GM21390 (cell line): ENCODE measurements around the gene APBB1IP.

ENCODE experiments used
- ATAC-seq: cut with Tn5 transposase; IDR thresholded peaks from one replicate; pipeline ENCODE4 v1.9.1; 2021; ENCODE audit not compliant: unreplicated experiment

The APBB1IP gene

DNA sequence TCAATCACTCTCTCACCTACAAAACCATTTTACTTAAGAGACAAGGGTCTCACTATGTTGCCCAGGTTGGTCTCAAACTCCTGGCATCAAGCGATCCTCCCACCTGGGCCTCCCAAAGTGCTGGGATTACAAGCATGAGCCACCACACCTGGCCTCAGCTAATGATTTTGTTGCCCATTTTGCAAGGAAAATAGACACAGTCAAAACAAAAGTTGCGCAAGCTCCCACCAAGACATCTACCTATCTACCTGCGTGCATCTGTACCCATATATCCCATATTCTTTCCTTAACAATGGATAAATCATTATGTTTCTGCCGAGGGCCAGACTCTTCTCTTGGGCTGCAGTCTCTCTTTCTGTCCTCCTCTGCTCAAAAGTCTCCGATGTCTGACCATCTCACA is 67.3 kb downstream of the APBB1IP start:
- ATAC-seq = no peak

DNA sequence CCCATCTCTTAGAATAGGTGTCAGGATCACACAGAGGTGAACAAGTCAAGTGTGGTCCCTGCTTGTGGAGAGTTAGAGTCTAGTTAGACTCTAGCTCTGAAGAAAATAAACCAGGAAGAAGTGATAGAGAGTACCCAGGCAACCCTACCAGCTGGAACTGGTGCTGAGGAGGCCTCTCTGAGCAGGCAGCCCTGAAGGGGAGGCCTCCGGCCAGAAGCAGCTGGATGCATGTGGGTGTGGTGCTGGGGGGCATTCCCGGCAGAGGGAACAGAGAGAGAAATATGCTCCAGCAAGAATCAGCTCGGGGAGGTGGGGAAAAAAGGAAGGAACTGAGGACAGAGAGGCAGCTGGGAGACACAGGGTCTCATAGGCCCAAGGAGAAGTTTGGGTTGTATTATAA is 68.6 kb downstream of the APBB1IP start:
- no peak for ATAC-seq

DNA sequence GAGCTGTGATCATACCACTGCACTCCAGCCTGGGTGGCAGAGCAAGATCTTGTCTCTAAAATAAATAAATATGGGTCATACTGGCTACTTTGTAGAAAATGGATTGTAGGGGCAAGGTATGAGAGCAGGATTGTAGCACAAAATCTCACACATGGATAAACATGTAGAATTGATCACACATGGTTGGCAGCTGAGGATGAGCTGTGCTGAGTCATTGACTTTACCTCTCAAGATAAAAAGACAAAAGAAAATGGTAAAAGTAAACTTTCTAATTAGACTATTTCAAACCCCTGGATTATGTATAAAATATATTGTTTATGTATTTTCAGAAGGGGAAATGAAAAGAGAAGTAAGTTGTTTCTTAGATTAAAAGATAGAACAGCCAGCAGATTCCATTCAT is 69.3 kb downstream of the APBB1IP start:
- ATAC-seq = no peak

DNA sequence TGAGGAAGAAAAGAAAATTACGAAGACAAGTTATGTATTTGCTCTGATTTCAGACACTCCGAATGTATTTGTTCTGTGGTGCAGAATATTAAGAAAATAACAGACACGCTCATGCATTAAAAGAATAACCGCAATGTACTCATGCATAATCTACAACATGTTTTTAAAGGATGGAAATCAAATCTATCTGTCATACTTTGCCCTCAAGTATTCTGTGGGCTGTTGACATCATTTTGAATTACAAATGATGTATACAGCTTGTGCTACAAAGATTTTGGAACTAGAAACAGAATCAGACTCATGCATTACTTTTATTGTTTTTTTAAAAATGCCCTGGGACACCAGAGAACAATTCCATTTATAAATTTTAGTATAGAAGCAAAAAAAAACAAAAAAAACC is 69.9 kb downstream of the APBB1IP start:
- no peak for ATAC-seq

DNA sequence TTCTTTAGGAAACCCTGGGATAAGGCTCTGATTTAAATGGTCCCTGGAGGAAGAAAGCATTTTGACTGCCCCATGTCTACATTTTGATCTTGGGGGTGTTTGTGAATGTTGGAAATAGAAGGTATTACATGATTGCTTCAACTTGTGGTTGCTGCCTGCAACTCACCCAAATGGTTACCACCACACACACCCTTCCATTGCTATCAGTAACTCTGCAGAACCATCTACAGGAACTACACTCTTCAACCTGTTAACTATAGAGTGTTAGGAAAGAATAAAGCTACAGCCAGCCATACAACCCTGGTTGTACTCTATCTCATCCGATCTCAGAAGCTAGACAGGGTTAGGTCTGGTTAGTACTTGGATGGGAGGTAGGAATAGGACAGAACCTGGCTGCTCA is 71.2 kb downstream of the APBB1IP start:
- ATAC-seq = no peak

DNA sequence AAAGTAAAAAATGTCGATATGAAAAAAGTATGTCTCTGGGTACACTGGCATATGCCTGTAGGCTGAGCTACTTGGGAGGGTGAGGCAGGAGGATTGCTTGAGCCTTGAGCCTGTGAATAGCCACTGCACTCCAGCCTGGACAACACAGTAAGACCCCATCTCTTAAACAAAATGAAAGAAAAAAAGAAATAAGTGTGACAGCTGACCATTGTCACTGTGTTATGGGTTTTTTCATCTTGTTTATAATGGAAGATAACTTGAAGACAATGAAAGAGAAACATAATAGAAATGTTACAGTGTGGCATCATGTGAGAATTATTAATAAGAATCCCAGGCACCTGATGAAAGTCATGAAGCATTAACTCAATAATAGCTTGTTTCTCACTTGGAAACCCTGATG is 75.0 kb downstream of the APBB1IP start:
- ATAC-seq = no peak

DNA sequence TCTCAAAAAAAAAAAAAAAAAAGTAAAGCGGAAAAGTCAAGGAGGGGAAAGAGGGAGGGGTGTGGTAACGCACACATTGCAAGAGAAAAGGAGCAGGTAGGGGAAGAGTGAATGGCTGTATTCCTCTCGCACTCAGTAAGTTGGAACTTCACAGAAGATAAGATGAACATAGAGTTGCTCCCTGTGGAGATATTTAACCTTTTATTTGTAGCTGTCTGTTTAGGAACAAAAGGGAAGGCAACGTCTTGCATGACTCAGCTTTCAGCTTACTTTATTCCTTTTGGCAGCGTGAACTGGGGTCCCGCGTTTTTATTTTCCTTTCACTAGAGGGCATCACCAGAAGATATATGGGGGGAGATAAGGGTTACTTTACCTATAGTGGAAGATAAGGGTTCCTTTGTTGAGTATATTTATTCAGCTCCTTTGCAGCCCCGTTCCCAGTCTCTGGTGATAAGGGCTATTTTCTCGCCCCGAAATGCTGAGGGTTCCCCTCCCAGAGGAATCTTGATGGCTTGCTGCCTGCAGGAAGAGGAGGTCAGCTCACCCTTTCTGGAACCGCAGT is 78.5 kb downstream of the APBB1IP start:
- ATAC-seq = no peak

DNA sequence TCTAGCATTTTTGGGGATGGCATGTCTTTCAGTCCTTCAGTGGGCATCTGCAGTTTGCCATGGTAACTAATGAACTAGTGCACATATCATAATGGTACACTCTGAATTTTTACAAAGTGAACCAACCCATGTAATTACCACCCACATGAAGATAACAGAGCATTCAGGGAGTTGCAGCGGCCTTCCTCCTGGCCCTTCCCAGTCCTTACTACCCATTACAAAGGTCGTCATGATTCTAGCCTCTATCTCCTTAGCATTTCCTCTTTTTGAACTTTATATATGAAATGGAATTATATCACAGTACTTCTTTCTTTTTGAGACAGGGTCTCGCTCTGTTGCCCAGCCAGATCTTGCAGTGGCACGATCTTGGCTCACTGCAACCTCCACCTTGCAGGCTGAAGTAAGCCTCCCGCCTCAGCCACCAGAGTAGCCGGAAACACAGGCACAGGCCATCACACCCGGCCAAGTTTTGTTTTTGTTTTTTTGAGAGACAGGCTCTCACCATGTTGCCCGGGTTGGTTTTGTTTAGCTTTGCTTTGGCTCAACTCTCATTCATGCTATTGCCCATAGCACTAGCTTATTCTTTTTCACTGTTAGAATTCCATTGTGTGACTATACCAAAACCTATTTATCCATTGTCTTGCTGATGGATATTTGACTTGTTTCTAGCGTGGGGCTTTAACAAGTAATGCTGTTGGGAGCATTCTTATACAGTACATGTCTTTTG is 79.2 kb downstream of the APBB1IP start:
- ATAC-seq = no peak

DNA sequence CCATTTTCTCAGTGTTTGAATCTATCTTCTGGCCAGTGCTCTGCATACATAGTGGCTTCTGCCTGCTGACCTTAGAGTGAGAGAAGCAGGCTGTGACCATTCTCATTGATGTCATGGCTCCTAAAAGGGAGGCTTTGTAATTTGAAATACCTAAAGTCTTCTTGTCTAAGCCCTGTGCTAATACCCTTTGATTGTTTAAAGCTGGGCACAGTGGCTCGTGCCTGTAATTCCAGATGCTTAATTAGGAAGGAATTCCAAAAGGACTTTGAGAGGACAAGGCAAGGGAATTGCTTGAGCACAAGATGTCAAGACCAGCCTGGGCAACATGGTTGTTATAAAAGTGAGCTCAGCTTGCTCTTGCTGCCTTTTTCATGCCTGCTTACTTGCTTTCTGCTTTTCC is 81.7 kb downstream of the APBB1IP start:
- no peak for ATAC-seq

DNA sequence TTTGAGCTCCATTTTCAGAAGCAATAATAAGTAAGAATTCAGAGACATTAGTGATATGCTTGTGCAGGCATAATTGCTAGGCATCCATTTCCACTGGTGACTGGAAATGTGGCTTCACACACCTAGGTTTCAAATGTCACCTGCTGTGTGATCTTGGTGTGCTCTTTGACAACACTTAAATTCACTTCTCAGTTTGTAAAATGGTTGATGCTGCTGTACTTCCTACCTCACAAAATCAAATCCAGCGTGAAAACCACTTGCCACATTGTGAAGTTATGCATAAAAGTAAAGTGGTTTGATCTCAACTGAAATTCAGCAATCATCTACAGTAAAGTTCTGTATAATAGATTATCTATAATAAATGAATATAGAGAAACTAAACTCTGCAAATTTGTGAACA is 82.4 kb downstream of the APBB1IP start:
- ATAC-seq = no peak

DNA sequence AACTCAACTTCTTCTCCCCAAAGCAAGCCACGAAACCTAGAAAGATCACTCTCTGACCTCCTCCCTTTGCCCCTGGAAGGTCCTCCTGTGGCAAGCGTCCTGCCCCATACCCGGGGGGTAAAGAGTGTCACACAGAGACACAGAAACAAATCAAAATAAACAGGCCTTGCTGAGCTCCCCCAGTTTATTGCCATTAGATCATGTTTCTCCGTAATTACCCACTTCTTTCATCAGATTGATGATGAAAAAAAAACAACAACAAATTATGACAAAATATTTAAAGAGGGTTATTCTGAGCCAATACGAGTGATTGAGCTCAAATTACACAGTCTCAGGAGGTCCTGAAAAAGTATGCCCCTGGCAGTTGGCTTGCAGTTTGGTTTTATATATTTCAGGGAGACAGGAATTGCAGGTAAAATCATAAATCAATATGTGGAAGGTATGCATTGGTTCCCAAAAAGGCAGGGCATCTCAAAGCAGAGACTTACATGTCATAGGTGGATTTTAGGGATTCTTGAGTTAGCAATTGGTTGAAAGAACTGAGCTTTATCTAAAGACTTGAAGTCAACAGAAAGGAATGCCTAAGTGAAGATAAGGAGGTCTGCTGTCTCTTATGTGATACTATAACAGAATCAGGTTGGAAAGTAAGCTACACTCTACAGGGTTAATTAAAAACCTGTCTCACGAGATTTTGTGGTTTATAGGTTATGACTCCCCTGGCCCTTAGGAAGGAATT is 86.2 kb downstream of the APBB1IP start:
- no peak for ATAC-seq

DNA sequence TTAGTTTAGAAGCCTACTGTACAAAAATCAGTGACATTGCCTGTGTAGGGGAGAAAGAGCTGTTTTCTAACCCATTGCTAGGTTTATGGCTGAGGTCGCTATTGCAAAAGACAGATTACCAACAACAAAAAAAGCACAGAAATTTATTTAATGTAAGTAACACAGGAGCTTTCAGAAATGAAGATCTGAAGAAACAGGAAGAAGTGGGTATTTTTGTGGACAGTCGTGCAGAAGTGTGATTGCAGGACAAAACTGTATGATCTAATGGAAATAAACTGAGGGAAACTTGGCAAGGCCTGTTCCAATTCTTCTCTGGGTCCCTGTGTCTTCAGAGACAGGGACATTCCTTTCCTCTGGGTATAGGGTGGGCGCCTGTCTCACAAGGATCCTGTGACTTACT is 87.4 kb downstream of the APBB1IP start:
- ATAC-seq = no peak

DNA sequence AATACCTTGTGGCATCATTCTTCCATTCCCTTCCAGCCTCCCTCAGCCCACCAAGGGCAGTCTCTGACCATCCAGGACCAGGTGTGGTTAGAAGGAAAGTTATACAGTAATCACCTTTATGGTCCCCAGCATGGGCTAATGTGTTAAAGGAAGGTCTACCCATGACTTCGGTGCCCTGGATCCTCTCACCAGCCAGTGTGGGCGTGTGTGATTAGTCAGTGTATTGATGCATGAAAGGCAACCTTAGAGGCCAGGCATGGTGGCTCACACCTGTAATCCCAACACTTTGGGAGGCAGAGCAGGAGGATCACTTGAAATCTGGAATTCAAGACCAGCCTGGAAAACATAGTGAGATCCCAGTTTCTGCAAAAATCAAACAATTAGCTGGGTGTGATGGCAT is 88.9 kb downstream of the APBB1IP start:
- ATAC-seq = no peak

DNA sequence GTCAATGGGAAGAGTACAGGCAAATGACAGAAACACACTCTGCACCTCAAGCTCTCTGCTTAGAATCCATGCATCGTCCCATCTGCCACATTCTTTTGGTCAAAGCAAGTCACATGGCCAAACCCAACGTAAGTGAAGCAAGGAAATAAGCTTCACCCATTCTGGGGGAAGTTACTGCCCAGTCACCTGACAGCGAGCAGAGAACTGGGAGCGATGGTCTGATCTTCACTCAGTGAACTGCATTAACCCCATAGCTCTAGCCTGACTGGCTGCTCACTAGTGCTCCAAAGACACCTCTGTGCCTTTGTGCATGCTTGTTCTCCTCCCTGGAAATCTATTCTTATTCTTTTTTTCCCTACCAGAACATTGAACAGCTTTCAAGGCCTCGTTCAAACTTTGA is 89.9 kb downstream of the APBB1IP start:
- ATAC-seq = no peak

DNA sequence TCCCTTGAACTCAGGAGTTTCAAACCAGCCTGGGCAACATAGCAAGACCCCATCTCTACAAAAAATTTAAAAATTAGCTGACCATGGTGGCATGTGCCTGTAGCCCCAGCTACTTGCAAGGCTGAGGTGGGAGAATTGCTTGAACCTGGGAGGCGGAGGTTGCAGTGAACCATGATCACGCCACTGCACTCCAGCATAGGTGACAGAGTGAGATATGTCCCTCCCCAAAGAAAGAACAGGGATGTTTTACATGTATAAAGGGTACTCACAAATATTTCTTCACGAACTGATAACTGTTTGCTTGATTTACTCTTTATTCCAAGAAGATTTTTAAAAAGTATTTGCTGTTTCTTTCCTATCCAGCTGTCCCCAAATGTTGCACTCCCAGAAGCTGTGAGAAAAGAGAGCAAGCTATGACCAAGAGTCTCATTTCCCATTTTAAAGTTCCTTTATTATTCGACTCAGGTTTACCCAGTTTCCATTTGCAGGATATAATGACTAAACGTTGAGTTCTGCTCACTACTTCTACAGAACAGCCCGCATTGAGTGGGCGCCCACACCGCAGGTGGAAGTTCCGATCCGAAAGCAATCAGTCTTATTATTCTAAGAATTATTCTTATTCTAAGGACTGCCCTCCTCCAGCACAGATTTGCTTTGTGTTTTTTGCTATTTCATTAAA is 90.7 kb downstream of the APBB1IP start:
- ATAC-seq = peak; percentile 74

DNA sequence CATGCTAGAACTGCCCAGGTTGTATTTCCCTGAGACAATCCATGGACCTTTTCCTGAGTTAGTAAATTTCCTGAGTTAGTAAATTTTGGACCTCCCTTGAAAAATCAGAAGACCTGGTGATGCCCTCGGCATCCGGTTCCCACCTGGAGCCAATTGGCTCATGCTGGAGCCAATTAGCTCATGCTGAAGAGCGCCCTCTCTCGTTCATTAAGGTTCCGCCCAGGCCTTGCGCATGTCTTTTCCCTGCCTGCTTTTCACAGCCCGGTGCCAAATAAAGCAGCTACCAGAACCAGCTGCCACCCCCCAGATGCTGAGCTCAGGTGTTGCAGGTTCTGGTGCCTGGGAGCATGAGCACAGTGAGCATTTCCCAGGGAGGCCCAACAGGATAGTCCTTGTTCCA is 96.2 kb downstream of the APBB1IP start:
- no peak for ATAC-seq

DNA sequence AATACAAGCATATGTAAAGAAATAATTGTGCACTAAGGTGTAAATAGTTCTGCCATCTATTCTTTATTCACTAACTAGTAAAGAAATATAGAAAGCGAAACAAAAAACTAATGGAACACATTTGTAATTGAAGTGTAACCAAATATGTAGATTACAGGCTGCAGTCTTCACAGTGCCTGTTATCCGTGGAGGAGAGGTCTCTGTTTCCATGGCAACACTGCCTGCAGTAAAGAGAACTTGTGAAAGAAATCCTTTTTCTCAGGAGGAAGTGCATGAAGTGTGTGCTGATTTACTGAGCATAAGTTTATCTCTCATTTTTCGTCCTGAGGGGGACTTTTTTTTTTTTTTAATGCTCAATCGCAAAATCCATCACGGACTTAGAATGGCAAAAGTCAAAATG is 102.5 kb downstream of the APBB1IP start:
- ATAC-seq = no peak

DNA sequence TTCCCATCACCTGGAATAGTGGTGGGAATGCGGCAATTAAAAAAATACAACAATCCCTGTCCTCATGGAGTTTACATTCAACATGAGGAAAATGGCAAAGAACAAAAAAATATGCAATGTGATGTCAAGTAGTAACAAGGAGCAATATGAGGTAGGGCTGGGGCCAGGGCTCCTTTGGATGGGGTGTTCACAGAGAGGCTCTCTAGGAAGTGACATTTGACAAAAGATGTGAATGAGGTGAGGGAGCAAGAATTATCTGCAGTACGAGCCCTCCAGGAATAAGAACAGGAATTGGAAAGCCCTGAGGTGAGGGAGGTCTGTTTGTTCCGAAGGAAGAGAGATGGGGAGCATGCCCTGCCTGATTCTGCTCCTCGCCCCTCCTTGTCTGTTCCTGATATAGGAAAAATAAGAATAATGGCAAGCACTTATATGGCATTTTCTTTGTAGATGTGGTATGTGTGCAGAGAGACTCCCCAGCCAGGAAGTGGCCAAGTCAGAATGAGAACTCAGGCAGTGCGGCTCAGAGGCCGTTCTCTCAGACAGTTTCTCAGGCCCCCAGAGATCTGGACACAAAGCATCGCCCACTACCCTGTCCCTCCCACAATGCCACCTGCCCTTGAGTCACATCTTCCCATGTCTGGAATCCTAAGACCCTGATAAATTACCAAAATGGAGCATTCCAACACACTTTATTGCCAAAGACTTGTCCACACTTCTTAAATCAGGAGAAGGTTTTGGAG is 105.6 kb downstream of the APBB1IP start:
- peak; percentile 82 for ATAC-seq

DNA sequence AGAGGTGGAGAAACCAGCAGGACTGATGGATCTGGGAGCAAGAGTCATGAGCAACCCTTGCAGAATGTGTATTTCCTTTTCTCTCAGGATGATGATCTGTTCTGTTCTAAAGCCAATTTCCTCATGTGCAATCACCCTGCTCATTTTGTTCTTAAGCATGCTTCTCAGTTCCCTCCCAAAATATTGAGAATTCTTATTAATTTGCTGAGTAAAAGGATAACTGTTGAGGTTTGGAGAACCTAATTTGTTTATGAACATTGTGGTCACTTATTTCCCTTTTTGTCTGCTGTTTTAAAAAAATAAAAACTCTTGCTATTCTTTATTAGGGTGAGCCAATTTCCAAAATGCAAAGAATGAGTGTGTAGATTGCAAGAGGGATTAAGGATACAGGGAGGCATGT is 106.8 kb downstream of the APBB1IP start:
- ATAC-seq = no peak

DNA sequence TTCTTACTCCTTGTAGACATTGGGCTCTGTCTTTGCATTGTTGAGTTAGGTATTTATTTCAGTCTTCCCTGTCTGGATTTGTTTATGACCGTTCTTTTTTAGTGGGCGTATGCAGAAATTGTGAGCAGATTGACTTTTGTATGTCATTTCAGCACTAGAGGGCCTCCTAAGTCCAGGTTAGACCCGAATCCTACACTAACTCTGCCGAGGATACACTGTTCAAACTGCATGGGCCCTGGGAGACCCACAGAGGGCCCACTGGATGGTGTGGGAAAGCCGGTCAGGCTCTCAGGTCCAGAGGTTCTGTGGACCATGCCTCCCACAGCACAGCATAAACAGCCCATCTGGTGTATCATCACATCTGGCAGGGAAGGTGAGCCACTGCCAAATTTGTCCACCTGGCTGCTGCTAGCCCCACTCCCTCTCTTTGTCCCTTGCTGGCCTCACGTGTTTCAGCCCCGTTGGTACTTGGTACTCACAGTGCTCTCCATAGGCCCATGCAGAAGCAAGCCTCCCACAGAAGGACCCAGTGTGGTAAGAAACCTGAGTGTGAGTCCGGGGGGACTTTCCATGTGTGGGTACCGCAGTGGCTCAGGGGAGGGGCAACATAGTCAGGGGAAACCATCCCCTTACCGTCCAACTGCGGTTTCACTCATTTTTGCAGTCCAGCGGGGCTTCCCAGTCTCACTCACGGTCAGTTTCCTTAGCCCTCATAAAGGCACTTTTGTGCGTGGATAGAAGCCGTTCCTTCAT is 112.8 kb downstream of the APBB1IP start:
- no peak for ATAC-seq

DNA sequence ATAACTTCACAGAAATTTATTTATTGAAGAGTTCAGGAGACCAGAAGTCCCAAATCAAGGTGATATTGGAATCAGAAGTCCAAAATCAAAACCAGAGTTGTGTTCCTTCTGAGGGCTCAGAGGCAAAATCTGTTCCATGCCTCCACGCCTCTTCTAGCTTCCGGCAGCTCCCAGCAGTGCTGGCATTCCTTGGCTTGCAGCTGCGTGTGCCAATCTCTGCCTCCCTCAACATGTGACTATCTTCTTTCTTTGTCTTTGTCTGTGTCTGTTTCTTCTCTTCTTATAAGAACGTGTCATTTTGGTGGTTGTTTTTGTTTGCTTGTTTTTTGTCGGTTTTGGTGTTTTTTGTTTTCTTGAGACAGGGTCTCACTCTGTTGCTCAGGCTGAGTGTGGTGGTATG is 116.1 kb downstream of the APBB1IP start:
- ATAC-seq = no peak
